Esophagus squamous epithelium (tissue), 5 donors: ENCODE measurements around the gene EDC4. TPM values are rescaled to one million over a fixed set of nuclear protein-coding genes. Genes with fewer than 3 reads are reported as not detected.
"Not testable (repeated sequence)": the region's sequence is repeated elsewhere in the genome, so short reads cannot be mapped to it uniquely, and the experiment has no call there.

Experiments used
- DNase-seq: peaks from one replicate; lab custom pipeline; 2025; lab: John Stamatoyannopoulos, UW
- H3K27ac ChIP-seq, 4 donors: fragments of 200-600 bp; sonication (generic); one replicate each; pipeline ENCODE4 v1.5.1; 2016 to 2019; ENCODE audit warnings: mild to moderate bottlenecking in 1 of 4
- H3K27me3 ChIP-seq, 4 donors: fragments of 200-600 bp; sonication (generic); 1 replicate in 3 of 4; 2 replicates in 1 of 4; pipeline versions ENCODE4 v1.5.1 to v1.6.0; 2017 to 2021; ENCODE audit warnings: antibody characterized with exemption in 1 of 4
- H3K36me3 ChIP-seq, 3 donors: fragments of 200-600 bp; sonication (generic); one replicate each; pipeline ENCODE4 v1.5.1; 2016 to 2019
- H3K4me1 ChIP-seq, 3 donors: fragments of 200-600 bp; sonication (generic); one replicate each; pipeline ENCODE4 v1.5.1; 2017 to 2019
- H3K4me3 ChIP-seq, 4 donors: fragments of 200-600 bp; sonication (generic); 1 replicate in 3 of 4; 2 replicates in 1 of 4; pipeline ENCODE4 v1.5.1; 2016 to 2019; ENCODE audit warnings: mild to moderate bottlenecking in 2 of 4, moderate library complexity in 1 of 4
- H3K9me3 ChIP-seq, 3 donors: fragments of 200-600 bp; sonication (generic); one replicate each; pipeline ENCODE4 v1.5.1; 2016 to 2019
- CTCF ChIP-seq, 6 experiments: fragments of 450-650 bp in 4 of 6; fragments of 200-600 bp in 2 of 6; sonication (generic) in 2 of 6; IDR thresholded peaks; one replicate each; pipeline ENCODE4 v1.5.1; 2016 to 2019; ENCODE audit warnings: antibody characterized with exemption in 6 of 6, mild to moderate bottlenecking in 4 of 6, moderate library complexity in 4 of 6
- POLR2A ChIP-seq, 4 donors: fragments of 450-650 bp; IDR thresholded peaks; one replicate each; pipeline ENCODE4 v1.6.1; 2017; ENCODE audit warnings: antibody characterized with exemption in 4 of 4, mild to moderate bottlenecking in 4 of 4, moderate library complexity in 3 of 4
- WGBS, 2 donors: methylation state at CpG; one replicate each; pipeline ENCODE4 v1.1.5; 2018; 5-methylcytosine and 5-hydroxymethylcytosine counted together
- intact Hi-C: fragments of 100-400 bp; cut with DNase I; formaldehyde crosslinking; loops from one replicate; pipeline ENCODE4 v1.15.0; 2022
- total RNA-seq, 4 donors: library from RNA; depleted of rRNA; stranded (reverse); fragments of >200 nt; gene quantifications; one replicate each; pipeline ENCODE4 v1.1.0, GENCODE V29; 2016
- donor health status: DM: yes; HTN: yes; CAD: no.

The EDC4 gene
- total RNA-seq, 4 donors from 2014 or later: 26.5 to 46.9 (median 37.0) TPM

- TF ChIP-seq POLR2A (IDR thresholded peaks at IDR 0.05): no peak
- TF ChIP-seq CTCF (IDR thresholded peaks at IDR 0.05): no peak
- H3K4me3 ChIP-seq: peak overlapping the region in 1 of 4 donors; percentile 7
- H3K27me3 ChIP-seq: no peaks in the 10 kb centered on the region
- DNase-seq: no peak
- peaks cover 0 to 31% (median 12%) of the 10 kb centered on the region in 3 donors for H3K36me3 ChIP-seq
- H3K27ac ChIP-seq: peak overlapping the region; percentile 63 to 84 (median 76)
- peaks cover 30 to 62% (median 50%) of the 10 kb centered on the region in 3 donors for H3K4me1 ChIP-seq
- intact Hi-C loops: no loop called here
- 63 to 66% methylated on average over 10 of the region's 11 CpGs for WGBS, 2 donors
- H3K9me3 ChIP-seq: no peaks in the 10 kb centered on the region
These were observed 9.9 kb upstream of the EDC4 start for GRCh38 chr16:67862623-67863583.

- WGBS, 2 donors: 79 to 94% methylated on average over 2 to 3 of the region's 6 CpGs
- H3K9me3 ChIP-seq, intact Hi-C loops, H3K4me3 ChIP-seq, DNase-seq, H3K27me3 ChIP-seq: not testable (repeated sequence)
- Histone ChIP-seq H3K27ac (peak overlapping the region in 3 of 4 donors; percentile 75 to 84 (median 78)), H3K36me3 (peaks cover 0 to 42% (median 22%) of the 10 kb centered on the region in 3 donors), H3K4me1 (peaks cover 24 to 51% (median 42%) of the 10 kb centered on the region in 3 donors)
These were observed 8.8 kb upstream of the EDC4 start for GRCh38 chr16:67864044-67864443.

GRCh38 chr16:67864594-67864993 is 8.3 kb upstream of the EDC4 start:
- Histone ChIP-seq H3K4me3 (no peak overlapping the region), H3K9me3 (no peaks in the 10 kb centered on the region), H3K27me3 (no peaks in the 10 kb centered on the region), H3K4me1 (peaks cover 24 to 51% (median 42%) of the 10 kb centered on the region in 3 donors), H3K36me3 (peaks cover 0 to 48% (median 25%) of the 10 kb centered on the region in 3 donors), H3K27ac (no peak overlapping the region)
- 67 to 90% methylated on average over 1 to 2 of the region's 2 CpGs for WGBS, 2 donors
- TF ChIP-seq CTCF (IDR thresholded peaks at IDR 0.05): no peak
- no peak for TF ChIP-seq POLR2A (IDR thresholded peaks at IDR 0.05)
- intact Hi-C loops: no loop called here
- DNase-seq: no peak

- intact Hi-C loops: no loop called here
- WGBS, 2 donors: 92 to 93% methylated on average over 2 of the region's 2 CpGs
- Histone ChIP-seq H3K27me3 (no peaks in the 10 kb centered on the region), H3K9me3 (no peaks in the 10 kb centered on the region), H3K4me1 (peaks cover 24 to 48% (median 39%) of the 10 kb centered on the region in 3 donors), H3K27ac (peak overlapping the region in 1 of 4 donors; percentile 9), H3K4me3 (no peak overlapping the region), H3K36me3 (peaks cover 0 to 55% (median 31%) of the 10 kb centered on the region in 3 donors)
- DNase-seq: no peak
- peak in 5 of 6 experiments; percentile 8 to 57 (median 29) for TF ChIP-seq CTCF (IDR thresholded peaks at IDR 0.05)
- TF ChIP-seq POLR2A (IDR thresholded peaks at IDR 0.05): no peak
These were observed 7.5 kb upstream of the EDC4 start for GRCh38 chr16:67865318-67865717.

GRCh38 chr16:67868290-67868689 is 4.6 kb upstream of the EDC4 start:
- intact Hi-C loops: no loop called here
- H3K36me3 ChIP-seq: peaks cover 0 to 73% (median 34%) of the 10 kb centered on the region in 3 donors

More at GRCh38 chr16:67868290-67868689, 4.6 kb upstream of the EDC4 start:
- Histone ChIP-seq H3K4me3 (no peak overlapping the region), H3K4me1 (peaks cover 8 to 34% (median 14%) of the 10 kb centered on the region in 3 donors), H3K9me3 (no peaks in the 10 kb centered on the region), H3K27me3 (no peaks in the 10 kb centered on the region), H3K27ac (no peak overlapping the region)
- whole genome bisulfite sequencing, 2 donors: 97 to 98% methylated on average over 6 of the region's 6 CpGs
- TF ChIP-seq POLR2A (IDR thresholded peaks at IDR 0.05): no peak
- TF ChIP-seq CTCF (IDR thresholded peaks at IDR 0.05): no peak
- no peak for DNase-seq
